ENCODE results near the gene ATP13A3. TPM values are rescaled to one million over a fixed set of nuclear protein-coding genes. Genes with fewer than 3 reads are reported as not detected.
A peak's percentile ranks its signal among the peaks of the same experiment; 100 is the strongest.

The ATP13A3 gene
- total and polyA plus RNA-seq, 2 of the 4 experiments (the other 2 are of a cell fraction): 48.1 to 154 TPM

- peak overlapping the region; percentile 46 for H3K4ac ChIP-seq (ENCODE audit: low read depth, low read length)
- intact Hi-C loops (cut with micrococcal nuclease): no loop called here
- no peaks in the 10 kb centered on the region for H4K20me1 ChIP-seq (ENCODE audit: insufficient read depth, low read length)
- H3K18ac ChIP-seq (ENCODE audit: low read depth, low read length): no peak overlapping the region
- ChIA-PET POLR2A (ENCODE audit: unreplicated experiment) (no interaction called here), CTCF (no interaction called here)
- H3K27me3 ChIP-seq (ENCODE audit: control insufficient read depth, insufficient read depth, low read length): peaks cover 3% of the 10 kb centered on the region; the same call in 1 of the 2 replicates
- dilution Hi-C loops (cut with HindIII; ENCODE audit: low sequenced_read_pairs, unreplicated experiment): no loop called here
- H2AFZ ChIP-seq (replicated peaks; ENCODE audit: low read length, poor library complexity): no peak overlapping the region
- H3K4me1 ChIP-seq (ENCODE audit: control insufficient read depth, insufficient read depth, low read length): peaks cover 30% of the 10 kb centered on the region
- H3K9me1 ChIP-seq (ENCODE audit: insufficient read depth, low read length): peaks cover 16% of the 10 kb centered on the region
- H3K36me3 ChIP-seq (ENCODE audit: control insufficient read depth, insufficient read depth, low read length): no peaks in the 10 kb centered on the region
- peaks cover 0 to 6% of the 10 kb centered on the region in 2 experiments; a peak in 1 of 4 replicates for H3K79me1 ChIP-seq (ENCODE audit: low read depth in 1 of 2, low read length in 2 of 2)
- no peak overlapping the region for H3K56ac ChIP-seq (ENCODE audit: extremely low read depth, insufficient read depth, low read length)
- peak overlapping the region; percentile 12; the same call in 1 of the 2 replicates for H3K14ac ChIP-seq (replicated peaks; ENCODE audit: low read depth, low read length)
- no peak overlapping the region for H3K27ac ChIP-seq (ENCODE audit: insufficient read depth, low read length)
- TF ChIP-seq SMC3 (IDR thresholded peaks at IDR 0.05; ENCODE audit: low read depth, low read length): no peak
- no peak for TF ChIP-seq ELK1 (IDR thresholded peaks at IDR 0.05; ENCODE audit: borderline replicate concordance, low read depth, low read length)
- TF ChIP-seq MAZ (IDR thresholded peaks at IDR 0.05; ENCODE audit: borderline replicate concordance, low read depth, low read length): no peak
- TF ChIP-seq POLR2A (IDR thresholded peaks at IDR 0.05; ENCODE audit: low read depth, low read length): no peak
- TF ChIP-seq MXI1 (IDR thresholded peaks at IDR 0.05; ENCODE audit: borderline replicate concordance, low read depth, low read length): no peak
- no peak for TF ChIP-seq CTCF (conservative IDR thresholded peaks at IDR 0.05; ENCODE audit: low read depth, low read length)
- no peak for TF ChIP-seq RCOR1 (IDR thresholded peaks at IDR 0.05; ENCODE audit: insufficient replicate concordance, low read length)
- H2AK5ac ChIP-seq (ENCODE audit: low read depth, low read length): peak overlapping the region; percentile 3; the same call in 1 of the 2 replicates
- no TSS peak for BruUV-seq (replicated peaks)
- DNase-seq: no peak
- H3K9me3 ChIP-seq (ENCODE audit: control insufficient read depth, insufficient read depth, low read length): no peaks in the 10 kb centered on the region
- H4K8ac ChIP-seq (ENCODE audit: low read depth in 2 of 2, low read length in 2 of 2): peak overlapping the region in 1 of 2 experiments; percentile 45; a peak in 1 of 4 replicates
- H2BK5ac ChIP-seq (ENCODE audit: low read depth, low read length, poor library complexity, severe bottlenecking): peak overlapping the region; percentile 1
- H2BK120ac ChIP-seq (ENCODE audit: low read depth, low read length): peak overlapping the region; percentile 76
- no peak for ATAC-seq (ENCODE audit: low read depth)
- in situ Hi-C loops (cut with MboI; ENCODE audit: low sequenced_read_pairs): no loop called here
- WGBS, 2 experiments (ENCODE audit: extremely low coverage in 2 of 2, insufficient read length in 1 of 2): 65% methylated on average over 6 of the region's 12 CpGs; no CpG with 5 or more reads in 1 of the 2 experiments
- no peak overlapping the region for H4K5ac ChIP-seq (ENCODE audit: low read depth, low read length)
- peak overlapping the region; percentile 61 for H2BK20ac ChIP-seq (ENCODE audit: low read depth, low read length)
- H3K4me3 ChIP-seq (ENCODE audit: insufficient read depth, low read depth, low read length): no peak overlapping the region
- H2AK9ac ChIP-seq (replicated peaks; ENCODE audit: low read depth, low read length, poor library complexity): no peak overlapping the region
- 0 out of 2 replicates have a peak overlapping the region, but pooled peaks have one; percentile 11 for H4K91ac ChIP-seq (ENCODE audit: insufficient read depth, low read depth, low read length)
- no peak overlapping the region for H3K23ac ChIP-seq (ENCODE audit: low read depth, low read length)
- H3K9ac ChIP-seq (ENCODE audit: low read depth, low read length): no peak overlapping the region
- H2BK15ac ChIP-seq (ENCODE audit: low read depth, low read length): no peak overlapping the region
- H3K4me2 ChIP-seq (ENCODE audit: low read depth, low read length): no peak overlapping the region
Observed at GRCh38 chr3:194365978-194366490, 120.8 kb downstream of the ATP13A3 start.

All from IMR-90 (cell line).